ENCODE measurements around the gene USP32.

DNA sequence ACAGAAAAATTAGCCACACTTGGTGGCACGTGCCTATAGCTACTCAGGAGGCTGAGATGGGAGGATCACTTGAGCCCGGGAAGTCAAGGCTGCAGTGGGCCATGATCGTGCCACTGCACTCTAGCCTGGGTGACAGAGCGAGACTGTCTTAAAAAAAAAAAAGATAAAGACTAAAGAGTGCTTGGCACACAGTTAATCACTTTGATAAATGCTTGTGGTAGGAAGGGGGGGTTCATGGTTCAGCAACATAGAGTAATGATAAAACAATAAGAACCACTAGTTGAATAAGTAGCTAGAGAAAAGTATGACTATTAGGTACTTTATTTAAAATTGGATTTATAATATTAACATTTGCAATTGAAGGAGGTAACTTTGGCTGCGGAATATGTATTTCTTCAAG, 43.3 kb downstream of the USP32 start:
- TF ChIP-seq, protein P1, sequence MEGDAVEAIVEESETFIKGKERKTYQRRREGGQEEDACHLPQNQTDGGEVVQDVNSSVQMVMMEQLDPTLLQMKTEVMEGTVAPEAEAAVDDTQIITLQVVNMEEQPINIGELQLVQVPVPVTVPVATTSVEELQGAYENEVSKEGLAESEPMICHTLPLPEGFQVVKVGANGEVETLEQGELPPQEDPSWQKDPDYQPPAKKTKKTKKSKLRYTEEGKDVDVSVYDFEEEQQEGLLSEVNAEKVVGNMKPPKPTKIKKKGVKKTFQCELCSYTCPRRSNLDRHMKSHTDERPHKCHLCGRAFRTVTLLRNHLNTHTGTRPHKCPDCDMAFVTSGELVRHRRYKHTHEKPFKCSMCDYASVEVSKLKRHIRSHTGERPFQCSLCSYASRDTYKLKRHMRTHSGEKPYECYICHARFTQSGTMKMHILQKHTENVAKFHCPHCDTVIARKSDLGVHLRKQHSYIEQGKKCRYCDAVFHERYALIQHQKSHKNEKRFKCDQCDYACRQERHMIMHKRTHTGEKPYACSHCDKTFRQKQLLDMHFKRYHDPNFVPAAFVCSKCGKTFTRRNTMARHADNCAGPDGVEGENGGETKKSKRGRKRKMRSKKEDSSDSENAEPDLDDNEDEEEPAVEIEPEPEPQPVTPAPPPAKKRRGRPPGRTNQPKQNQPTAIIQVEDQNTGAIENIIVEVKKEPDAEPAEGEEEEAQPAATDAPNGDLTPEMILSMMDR (optimal IDR thresholded peaks at IDR 0.05 in 1 of 3, IDR thresholded peaks at IDR 0.05 in 1 of 3, conservative IDR thresholded peaks at IDR 0.05 in 1 of 3; ENCODE audit: extremely low read depth in 1 of 3, insufficient read depth in 2 of 3, low read length in 3 of 3) = no peak
- no peak for TF ChIP-seq EZH2 (IDR thresholded peaks at IDR 0.05; ENCODE audit: low read length)
